Stimulated activated CD4-positive, alpha-beta T cell treated with anti-CD3 and anti-CD28 coated beads, Interleukin-1b, Interleukin-23, amount 100 ng/mL, for 4 hours (primary cell): ENCODE data around the gene ZNF629.
A peak's percentile ranks its signal among the peaks of the same experiment; 100 is the strongest.

Experiments used
- DNase-seq, 2 donors: peaks; one replicate each; pipeline ENCODE4 v3.0.0-alpha.2; 2020; ENCODE audit warnings: low read depth in 2 of 2

ZNF629 gene

GRCh38 chr16:30748634-30749445 lies 38.2 kb downstream of the ZNF629 start:
- DNase-seq, result no peak

GRCh38 chr16:30747799-30748633 lies 39.0 kb downstream of the ZNF629 start, which contains the start of gene PHKG2:
Gene PHKG2, plus strand, starts transcription at chr16:30748425. Its CDS starts 396 bp downstream, at chr16:30748821.
- DNase-seq, result peak; percentile 73 to 94

- DNase-seq, result no peak
Observed at GRCh38 chr16:30747331-30747730, 39.7 kb downstream of the ZNF629 start.

- no peak for DNase-seq
Observed at GRCh38 chr16:30746638-30747175, 40.3 kb downstream of the ZNF629 start.

GRCh38 chr16:30745082-30745481 lies 41.9 kb downstream of the ZNF629 start:
- no peak for DNase-seq

GRCh38 chr16:30744183-30744582 lies 42.8 kb downstream of the ZNF629 start:
- no peak for DNase-seq

- DNase-seq, result no peak
Observed at GRCh38 chr16:30743716-30744115, 43.3 kb downstream of the ZNF629 start.

GRCh38 chr16:30741461-30741914 lies 45.5 kb downstream of the ZNF629 start:
- no peak for DNase-seq

- DNase-seq, result no peak
Observed at GRCh38 chr16:30740364-30741251, 46.4 kb downstream of the ZNF629 start.

GRCh38 chr16:30738984-30739951 lies 47.7 kb downstream of the ZNF629 start:
- no peak for DNase-seq

GRCh38 chr16:30737794-30738648 lies 49.0 kb downstream of the ZNF629 start:
- DNase-seq, result no peak

- no peak for DNase-seq
Observed at GRCh38 chr16:30736995-30737793, 49.8 kb downstream of the ZNF629 start.

- no peak for DNase-seq
Observed at GRCh38 chr16:30731411-30731810, 55.6 kb downstream of the ZNF629 start.

- DNase-seq, result no peak
Observed at GRCh38 chr16:30728899-30729672, 57.9 kb downstream of the ZNF629 start.
